Fibroblast of skin of abdomen (primary cell): ENCODE results near the gene SMPDL3A.

Source experiments
- DNase-seq: peaks from one replicate; pipeline ENCODE4 v3.0.0-alpha.2; 2013

SMPDL3A gene

DNA sequence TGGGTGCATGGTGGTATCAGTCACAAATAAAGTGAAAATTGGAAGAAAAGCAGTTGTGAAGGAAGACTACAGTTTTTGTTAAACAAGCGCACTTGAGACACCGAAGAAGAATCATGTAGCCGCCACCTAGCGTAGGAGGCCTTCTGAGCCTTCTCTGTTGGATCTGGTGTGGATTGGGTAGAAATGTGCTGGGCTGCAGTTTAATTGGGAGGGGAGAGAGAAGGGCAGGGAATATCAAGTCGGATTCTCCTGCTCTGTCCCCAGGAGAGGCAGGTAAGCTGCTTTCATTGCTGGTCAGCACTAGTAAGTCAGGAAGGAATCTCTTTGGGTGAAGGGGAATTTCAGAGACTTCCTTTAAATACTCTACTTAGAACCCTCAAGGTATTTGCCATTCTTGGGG is 10.8 kb upstream of the SMPDL3A start:
- no peak for DNase-seq

DNA sequence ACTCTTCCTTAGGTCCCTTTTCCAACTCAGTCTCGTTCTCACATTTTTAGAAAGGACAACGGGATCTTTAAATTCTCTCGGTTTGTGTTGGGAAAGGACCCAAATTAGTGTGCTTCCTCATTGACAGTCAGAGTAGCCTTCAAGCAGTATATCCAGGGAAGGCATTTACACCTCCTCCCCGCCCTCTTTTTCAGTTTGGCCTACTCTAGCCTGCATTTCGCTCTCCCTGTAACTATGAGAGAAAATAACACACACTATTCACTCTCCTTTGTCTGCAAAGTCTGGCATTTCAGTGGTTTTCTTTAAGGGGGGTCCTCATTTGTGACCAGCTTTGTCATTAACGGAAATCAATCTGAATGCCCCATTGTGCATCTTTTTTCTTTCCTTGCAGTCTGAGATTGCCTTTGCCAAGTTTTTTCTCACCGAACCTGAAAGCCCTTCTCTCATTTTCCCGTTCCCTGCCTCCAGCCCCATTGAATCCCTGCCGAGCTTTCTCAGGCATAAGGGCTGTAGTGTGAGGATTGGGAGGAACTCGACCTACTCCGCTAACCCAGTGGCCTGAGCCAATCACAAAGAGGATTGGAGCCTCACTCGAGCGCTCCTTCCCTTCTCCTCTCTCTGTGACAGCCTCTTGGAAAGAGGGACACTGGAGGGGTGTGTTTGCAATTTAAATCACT is 9.9 kb upstream of the SMPDL3A start:
- peak; percentile 12 for DNase-seq

DNA sequence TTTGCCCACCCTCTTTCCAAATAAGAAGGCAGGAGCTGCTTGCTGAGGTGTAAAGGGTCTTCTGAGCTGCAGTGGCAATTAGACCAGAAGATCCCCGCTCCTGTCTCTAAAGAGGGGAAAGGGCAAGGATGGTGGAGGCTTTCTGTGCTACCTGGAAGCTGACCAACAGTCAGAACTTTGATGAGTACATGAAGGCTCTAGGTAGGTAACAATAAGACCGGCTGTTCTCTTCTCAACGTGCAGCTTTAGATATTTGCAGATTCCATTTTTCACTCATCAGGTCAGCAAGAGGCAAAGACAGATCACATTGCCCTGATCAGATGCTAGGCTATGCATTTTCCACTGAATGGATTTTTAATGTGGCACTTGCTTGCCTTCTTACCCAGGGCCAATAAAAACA is 9.4 kb upstream of the SMPDL3A start, which contains the start of gene FABP7:
Gene FABP7, plus strand, starts transcription at position 50 of the 400 bp plus-strand sequence. Its CDS starts 79 bp downstream, at position 129.
- DNase-seq = no peak

DNA sequence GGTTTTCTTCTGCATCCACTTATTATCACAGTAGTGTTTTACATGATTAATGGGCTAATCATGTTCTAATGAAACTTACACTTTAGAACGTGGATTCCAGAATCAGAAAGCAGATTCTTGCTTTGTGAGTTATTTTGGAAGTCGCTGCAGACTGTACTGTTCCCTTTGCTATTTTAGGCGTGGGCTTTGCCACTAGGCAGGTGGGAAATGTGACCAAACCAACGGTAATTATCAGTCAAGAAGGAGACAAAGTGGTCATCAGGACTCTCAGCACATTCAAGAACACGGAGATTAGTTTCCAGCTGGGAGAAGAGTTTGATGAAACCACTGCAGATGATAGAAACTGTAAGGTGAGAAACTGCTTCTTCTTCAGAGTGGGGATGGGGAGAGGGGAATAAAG is 8.9 kb upstream of the SMPDL3A start:
- no peak for DNase-seq

DNA sequence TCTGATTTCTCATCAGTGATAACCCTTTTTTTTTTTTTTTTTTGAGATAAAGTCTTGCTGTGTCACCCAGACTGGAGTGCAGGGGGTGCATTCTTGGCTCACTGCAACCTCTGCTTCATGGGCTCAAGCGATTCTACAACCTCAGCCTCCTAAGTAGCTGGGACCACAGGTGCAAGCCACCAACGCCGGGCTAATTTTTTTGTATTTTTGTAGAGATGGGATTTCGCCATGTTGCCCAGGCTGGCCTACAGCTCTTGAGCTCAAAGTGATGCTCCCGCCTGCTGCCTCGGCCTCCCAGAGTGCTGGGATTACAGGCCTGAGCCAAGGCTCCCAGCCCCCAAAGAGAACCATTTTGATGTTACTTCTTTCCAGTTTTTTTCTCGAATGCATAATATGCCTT is 7.3 kb upstream of the SMPDL3A start:
- DNase-seq = no peak

DNA sequence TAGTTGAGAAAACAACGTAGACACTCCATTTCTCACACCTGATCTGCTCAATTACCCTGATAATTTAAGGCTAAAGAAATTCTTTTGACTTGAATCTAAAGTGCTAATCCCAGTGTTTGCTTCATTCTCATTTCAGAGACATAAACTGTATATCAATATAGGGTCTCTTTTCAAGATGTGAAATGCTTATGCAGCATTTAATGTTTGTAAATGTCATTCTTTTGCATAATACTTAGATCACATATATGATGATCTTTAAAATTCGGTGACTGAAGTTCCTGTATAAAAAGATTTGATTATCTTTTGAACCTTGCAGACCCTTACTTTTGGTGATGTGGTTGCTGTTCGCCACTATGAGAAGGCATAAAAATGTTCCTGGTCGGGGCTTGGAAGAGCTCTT is 5.7 kb upstream of the SMPDL3A start:
- no peak for DNase-seq

DNA sequence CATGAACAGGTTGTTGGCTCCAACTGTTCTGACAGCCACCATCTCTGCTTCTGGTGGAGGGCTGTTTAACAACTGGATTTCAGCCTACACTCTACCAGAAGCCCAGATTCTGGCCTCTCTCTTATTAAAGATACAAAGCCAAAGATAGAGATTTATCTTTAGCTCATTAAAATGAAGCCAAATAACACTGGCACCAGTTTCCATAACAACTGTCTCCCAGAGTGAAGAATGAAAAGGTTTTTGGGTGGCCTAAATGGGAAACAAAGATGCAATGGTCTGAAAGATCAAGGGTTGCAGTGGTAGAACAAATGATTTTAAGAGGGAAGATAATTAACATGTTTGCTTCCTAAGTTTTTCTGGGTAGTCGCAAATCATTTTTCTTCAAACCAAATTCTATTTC is 3.2 kb upstream of the SMPDL3A start:
- DNase-seq = no peak

DNA sequence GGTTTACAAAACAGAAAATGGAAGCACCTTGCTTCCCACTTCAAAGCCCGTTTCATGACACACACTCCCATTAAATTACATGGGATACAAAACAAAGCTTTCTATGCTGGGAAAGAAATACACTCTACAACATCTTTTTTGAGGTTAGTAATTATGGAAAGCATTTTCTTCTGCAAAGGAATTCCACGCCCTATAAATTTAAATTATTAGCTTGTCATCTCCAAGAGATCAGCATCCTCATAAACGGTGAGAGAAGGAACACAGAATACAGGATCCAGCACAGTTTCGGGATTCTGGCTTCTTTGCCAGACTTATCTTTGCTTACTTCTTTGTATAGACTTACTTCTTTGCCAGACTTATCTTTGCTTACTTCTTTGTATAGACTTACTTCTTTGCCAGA is 1.3 kb upstream of the SMPDL3A start:
- DNase-seq = peak; percentile 31

DNA sequence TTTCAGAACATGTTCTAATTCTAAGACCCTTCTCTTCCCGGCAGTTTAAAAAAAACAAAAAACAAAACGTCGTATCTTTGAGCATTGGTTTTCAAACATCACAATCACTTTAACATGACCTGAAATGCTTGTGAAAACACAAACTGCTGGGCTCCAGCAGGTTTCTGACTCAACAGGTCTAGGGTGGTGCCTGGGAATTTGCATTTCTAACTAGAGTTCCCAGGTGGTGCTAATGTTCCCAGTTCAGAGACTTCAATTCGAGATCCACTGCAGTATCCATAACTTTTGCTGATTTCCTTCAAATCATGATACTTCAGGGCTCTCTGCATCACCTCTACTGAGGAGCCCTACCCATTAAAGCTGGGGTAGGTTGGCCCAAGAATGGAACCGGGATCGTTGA is 850 bp upstream of the SMPDL3A start:
- DNase-seq = no peak

DNA sequence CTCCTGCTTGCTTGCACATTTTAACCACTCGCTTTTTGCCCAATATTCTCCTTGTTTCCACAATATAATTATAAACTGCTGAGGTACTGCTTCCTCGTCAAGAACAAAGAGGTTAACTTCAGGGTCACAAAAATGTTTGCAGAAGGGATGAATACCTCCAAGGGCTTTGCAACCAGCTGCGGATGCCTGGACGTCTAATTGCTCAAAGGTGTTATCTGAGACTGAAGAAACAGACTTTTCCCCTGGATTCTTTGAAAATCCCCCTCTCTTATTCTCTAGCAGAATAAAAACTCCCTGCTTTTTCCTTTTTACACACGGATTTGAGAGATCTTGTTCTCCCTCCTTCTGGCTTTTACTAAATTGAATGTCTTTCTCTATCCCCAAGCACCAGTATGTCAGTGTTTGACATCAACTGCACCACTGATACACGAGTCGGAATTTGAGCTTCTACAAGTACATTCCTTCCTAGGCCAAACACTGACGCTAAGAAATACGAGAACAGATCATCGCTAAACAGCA is 336 bp upstream of the SMPDL3A start:
- no peak for DNase-seq

DNA sequence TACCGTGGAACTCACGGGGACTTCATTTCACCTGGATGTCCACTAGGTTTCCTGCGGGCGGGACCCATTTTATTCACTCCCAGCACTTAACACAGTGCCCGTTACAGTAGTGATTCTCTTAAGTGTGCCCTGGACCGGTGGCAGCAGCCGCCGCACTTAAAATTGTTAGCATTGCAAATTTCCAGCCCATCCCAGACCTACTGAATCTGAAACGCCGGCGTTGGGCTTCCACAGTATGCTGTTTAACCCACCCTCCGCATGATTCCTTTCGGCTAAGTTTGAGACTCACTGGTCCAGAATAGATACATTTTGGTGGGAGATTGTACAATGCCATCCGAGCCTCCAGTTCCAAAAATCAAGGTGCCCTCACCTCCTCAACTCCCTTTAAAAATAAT is 967 bp downstream of the SMPDL3A start:
- DNase-seq = peak; percentile 7

DNA sequence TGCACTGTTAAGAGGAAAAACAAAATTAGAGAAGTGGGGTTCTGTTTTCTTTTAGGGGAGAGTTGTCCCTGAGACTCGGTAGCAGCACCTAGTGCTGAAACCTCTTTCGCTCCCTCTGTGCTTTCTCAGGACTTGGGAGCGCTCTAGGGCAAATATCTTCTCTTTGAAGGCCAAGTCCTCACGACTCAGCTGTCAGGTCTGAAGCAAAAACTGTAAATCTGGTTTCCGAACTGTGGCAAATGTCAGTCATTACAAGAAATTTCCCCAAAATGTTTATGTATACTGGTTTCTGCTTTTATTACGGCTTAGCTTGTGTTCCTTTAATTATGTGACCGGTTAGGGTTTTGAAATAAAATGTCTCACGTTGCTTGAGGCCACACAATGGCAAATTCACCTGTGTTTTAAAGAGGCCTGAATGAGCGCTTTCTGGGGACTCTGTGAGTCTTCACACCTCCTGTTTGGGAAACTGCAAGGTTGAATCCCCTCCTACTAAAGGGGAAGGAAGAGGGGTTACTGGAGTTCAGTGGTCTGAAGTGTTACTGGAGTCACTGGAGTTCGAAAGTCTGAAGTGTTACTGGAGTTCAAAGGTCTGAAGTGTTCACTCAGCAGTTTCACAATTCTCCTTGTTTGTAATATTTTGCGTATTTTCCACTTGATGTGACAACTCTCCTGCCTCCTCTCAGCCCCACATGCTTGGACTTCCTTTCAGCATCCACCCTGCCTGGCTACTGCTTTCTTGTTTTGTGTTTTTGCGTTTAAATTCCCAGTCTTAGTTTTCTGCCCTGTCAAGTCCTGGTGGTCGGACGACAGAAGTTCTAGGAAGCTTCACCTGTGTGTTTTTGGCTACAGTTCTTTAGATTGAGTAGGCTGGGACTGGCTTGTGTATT is 1.6 kb downstream of the SMPDL3A start:
- peak; percentile 14 for DNase-seq

DNA sequence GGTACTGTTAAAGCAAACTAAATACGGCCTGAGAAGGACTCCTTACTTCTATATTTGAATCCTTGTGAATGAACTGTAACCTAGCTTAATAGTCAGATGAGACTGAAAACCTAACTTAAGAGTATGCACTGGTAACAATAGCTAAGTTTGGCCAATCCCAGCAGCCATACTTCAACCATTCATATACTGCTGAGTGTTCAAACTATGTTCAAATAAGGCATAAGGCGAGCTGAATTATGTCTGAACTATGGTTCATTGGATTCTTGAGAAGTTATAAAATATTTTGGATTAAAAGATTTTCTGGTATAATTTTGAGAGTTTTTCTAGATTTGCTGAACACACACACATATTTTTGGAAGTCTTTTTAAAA is 2.2 kb downstream of the SMPDL3A start:
- peak; percentile 51 for DNase-seq

DNA sequence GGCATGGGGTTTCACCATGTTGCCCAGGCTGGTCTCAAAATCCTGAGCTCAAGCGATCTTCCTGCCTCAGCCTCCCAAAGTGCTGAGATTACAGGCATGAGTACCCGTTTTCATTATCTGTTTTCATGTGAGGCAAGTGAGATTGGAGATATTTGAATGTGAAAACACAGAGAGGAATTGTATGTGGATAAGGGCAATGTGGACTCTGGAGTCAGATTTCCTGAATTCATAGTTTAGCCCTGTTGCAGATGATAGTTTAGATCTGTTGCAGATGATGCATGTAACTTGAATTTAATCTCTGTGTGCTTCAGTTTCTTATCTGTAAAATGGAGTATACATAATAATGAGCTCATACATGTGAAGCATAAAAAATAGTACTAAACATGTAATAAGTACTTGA is 3.7 kb downstream of the SMPDL3A start:
- DNase-seq = no peak

DNA sequence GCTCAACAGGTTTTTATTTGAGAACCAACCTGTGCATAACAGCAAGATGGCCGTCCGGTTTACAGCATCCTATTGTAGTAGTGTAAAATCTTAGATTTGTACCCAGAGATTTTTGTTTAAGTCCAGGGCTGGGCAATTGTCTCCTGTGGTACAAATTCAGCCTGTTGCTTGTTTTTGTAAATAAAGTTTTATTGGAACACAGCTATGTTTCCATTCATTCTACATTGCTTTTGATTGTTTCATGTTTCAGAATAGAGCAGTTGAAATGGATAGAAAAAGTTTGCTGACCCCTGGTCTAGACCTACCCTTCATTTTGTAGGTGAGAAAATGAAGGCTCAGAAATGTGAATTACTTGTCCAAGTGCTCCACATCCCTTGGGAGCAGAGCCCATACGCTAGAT is 8.5 kb downstream of the SMPDL3A start:
- DNase-seq = no peak

DNA sequence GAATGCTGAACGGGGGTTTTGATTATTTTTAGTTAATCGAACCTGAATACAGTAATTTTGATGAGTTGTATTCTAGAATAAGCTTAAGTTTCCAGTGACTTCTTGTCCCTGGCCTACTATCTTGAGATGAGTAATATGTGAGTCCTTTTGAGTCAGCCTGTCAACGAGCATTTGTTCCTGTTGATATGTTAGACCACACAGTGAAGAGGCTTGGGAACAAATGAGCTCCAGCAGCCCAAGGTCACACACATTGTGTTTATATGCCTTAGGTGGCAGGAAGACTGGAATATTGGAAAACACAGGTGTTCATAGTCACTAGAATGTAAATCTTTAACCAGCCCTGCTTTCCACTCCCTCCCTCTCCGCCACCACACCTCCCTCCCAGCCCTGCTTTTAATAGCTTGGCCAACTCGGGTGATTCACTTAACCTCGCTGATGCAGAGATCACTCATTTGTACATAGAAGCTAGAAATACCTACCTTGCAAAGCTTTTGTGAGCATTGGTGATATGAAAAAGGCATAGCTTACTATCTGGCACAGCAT is 9.1 kb downstream of the SMPDL3A start:
- DNase-seq = peak; percentile 88

DNA sequence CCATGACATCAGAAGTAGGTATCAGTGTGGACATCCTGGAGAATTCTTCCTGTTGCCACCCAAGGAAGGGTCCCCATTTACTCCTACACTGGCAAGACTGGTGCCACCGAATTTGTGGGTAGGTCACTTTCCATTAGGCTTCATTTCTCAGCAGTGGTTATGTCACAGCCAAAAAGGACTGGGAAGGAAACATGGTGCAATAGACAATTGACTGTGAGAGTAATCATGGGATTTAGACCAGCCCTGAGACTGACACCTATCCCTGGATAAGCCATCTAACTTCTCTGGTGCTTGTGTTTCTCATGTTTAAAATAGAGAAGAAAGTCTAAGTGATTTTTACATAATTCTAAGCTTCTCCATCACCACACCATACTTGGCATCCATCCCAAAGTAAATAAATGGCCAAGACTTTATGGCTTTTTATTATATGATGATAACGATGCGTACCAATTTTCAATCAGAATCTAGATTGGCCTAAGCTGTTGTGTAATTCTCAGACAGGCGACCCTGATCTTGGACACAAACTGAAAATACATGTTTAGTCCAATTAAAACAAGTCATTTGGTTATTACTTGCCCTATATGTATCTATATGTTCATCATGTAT is 10.2 kb downstream of the SMPDL3A start:
- DNase-seq = no peak

DNA sequence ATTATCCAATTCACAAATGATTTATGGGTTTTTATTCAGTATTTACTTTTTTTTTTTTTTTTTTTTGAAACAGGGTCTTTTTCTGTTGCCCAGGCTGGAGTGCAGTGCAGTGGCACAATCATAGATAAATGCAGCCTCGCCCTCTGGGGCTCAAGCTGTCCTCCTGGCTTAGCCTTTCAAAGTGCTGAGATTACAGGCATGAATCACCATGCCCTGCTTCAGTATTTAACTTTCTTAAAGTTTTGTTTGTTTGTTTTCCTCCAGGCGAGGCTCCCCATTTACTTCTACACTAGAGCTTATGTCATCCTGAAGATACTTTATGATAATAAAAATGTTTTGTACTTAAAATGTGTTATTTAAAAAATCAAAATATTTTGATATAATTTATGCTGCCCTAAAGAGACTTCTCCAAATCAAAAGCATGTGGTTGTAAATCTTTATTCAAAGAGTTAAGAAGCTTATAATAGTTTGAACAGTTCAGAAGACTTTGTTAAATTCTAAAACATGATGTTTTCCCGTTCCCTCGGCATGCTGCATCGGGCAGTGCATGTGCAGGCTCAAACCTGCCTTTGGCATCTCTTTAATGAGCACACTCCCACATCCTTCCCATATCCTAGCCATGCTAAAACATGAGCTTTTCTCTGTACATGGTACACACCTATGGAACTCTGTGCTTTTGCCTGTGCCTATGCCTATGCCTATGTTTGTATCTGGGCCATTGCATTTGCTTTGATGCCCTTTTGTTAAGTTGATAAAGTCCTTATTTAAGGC is 11.0 kb downstream of the SMPDL3A start:
- no peak for DNase-seq

DNA sequence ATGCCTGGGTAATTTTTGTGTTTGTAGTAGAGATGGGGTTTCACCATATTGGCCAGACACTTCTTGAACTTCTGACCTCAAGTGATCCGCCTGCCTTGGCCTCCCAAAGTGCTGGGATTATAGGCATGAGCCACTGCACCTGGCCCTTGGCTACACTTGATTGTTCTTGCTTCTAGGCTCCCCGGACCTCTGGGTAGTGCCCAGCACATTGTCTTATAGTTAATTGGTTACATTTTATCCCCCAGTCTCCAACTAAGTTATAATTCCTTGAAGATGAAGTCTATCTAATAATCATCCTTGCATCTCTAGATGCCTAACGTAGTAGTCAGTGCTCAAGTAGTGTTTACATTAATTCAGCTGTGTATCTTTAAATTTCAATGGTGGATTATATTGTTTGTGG is 11.8 kb downstream of the SMPDL3A start:
- no peak for DNase-seq

DNA sequence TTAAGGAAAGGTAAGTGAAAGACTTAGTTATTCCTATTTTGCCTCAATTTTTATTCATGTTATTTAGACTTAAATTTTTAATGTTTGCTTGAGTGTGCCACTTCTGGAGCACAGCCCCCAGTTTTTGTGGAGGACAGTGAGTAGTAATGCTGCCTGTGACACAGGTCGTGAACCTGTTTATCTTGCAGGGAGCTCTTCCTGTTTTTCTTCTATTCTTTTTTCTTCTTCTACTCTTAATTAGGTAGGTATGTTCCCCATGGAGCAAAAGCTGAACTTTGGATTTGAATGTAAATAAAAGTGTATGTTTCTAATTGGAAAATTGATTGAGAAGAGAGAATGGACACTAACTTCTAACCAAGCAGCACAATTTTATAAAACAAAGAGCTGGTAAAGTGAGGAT is 12.3 kb downstream of the SMPDL3A start:
- DNase-seq = no peak

DNA sequence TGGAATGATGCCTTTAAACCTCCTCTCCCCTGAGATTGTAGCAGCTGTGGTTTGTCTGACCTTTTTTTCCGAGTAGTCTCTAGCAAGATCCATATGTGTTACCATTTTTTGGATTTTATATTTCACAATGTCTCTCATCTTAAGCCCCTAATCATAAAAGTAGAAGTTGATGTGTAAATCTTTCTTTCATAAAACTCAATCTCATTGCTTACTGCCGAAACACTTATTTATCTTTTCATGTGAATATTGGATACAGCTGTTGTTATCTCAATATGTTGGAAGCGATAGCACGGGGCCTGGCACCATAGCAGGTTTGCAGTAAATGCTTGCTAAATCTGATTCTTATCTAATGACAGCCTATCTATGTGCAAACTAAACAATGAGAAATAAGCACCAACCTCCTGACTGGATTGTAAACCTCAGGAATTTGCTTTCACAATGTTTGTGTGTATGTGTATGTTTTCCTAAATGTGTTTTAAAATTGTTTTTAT is 14.2 kb downstream of the SMPDL3A start:
- peak; percentile 53 for DNase-seq

DNA sequence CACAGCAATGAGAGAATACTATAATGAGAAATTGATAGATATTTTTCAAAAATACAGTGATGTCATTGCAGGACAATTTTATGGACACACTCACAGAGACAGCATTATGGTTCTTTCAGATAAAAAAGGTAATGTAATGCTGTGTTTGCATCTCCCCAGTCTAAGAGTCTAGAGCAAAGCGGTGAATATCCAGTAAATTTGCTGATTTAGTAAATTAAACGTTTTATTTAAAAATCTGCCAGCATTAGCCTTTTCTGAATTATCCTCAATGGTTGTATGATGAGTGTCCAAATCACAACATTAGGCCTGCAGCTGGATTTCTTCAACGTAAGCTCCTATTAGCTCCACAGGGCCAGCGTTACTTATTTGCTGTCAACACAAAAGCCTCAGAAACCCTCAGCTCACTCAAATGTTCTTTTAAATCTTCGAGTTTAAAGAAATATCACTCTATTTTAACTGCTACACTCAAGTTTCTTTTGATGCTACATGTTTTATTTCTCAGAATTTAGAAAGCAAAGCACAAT is 16.0 kb downstream of the SMPDL3A start:
- no peak for DNase-seq
